D721Med (cell line): ENCODE results near the gene ASB8.

Source experiments
- DNase-seq: peaks from one replicate; pipeline ENCODE4 v3.0.0; 2011; ENCODE audit warnings: low spot score; ENCODE audit not compliant: insufficient read length
- FAIRE-seq: peaks from 2 replicates; lab custom pipeline; 2011; peaks lifted over from hg19 to GRCh38; lab: Jason Lieb, UNC
- CTCF ChIP-seq: IDR thresholded peaks from 2 replicates; pipeline ENCODE4 v1.5.1; 2012; ENCODE audit warnings: mild to moderate bottlenecking, control low read depth; ENCODE audit not compliant: insufficient read depth; ENCODE audit errors: missing control alignments

The ASB8 gene

DNA sequence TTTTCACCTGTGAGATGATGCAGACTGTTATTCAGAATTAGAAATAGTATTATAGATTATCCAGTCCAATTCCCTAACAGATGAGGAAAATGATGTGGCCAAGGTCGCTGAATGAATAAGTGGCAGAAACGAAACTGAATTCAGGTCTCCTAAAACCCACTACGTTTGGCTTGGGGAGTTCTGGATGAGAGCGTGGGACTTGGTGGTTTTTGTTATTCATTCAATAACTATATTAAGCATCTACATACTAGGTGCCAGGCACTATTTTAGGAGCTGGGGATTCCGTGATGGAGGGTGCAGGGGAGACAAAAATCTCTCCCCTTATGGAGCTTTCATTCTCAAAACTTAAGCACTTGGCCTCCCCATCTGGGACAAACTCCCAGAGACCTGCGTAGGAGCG lies 25.3 kb upstream of the ASB8 start:
- no peak for FAIRE-seq
- no peak for TF ChIP-seq CTCF

GRCh38 chr12:48180857-48181495 lies 23.7 kb upstream of the ASB8 start:
- no peak for DNase-seq
- no peak for FAIRE-seq
- TF ChIP-seq CTCF, result no peak

More for the DNA sequence above, 25.3 kb upstream of the ASB8 start:
- no peak for DNase-seq

GRCh38 chr12:48180424-48180823 lies 23.1 kb upstream of the ASB8 start:
- no peak for TF ChIP-seq CTCF
- FAIRE-seq (no peak), DNase-seq (no peak)

GRCh38 chr12:48179466-48179865 lies 22.2 kb upstream of the ASB8 start:
- TF ChIP-seq CTCF, result no peak
- no peak for DNase-seq
- no peak for FAIRE-seq

DNA sequence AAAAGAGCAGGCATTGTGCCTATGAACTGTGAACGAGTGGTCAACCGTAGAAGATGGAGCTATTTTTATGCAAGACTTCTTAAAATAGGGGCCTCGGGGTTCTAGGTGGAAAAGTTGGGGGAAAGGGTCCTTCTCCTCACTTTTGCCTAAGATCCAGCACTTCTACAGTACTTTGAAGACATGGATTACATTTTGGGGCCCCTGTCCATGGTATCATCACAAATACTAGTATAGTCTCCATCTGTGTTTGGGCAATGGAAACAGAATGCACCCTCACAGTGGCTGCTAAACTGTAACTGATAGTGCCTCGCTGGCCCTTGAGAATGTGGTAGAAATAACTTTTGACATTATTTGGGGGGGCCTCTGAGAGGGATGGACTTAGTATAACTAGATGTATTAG lies 20.7 kb upstream of the ASB8 start:
- FAIRE-seq, result no peak
- DNase-seq, result no peak
- no peak for TF ChIP-seq CTCF

DNA sequence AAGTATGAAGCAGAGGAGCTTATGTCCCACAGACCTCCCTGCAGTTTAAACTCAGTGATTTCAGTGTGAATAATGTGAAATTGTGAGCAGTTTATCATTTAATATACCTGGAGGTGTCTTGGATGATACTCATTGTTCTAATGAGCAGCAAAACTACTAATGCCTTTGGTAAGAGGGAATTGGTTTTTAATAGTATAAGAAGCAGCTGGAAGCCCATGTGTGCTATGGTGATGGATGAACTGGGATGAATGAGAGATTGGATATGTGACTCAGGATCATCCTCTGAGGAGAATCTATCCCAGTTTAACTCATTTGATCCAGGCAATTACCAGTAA lies 19.1 kb upstream of the ASB8 start:
- no peak for DNase-seq
- no peak for FAIRE-seq
- no peak for TF ChIP-seq CTCF

GRCh38 chr12:48175613-48176416 lies 18.5 kb upstream of the ASB8 start:
- DNase-seq, result no peak
- FAIRE-seq, result no peak
- no peak for TF ChIP-seq CTCF
